Cardiac fibroblast (primary cell): Measurements from ENCODE around the gene TJP2.

Experiments used
- DNase-seq, 2 donors: peaks; one replicate each; pipeline versions ENCODE4 v3.0.0 to v3.0.0-alpha.2; 2010; ENCODE audit warnings: low read depth in 2 of 2
- H3K4me3 ChIP-seq, 2 donors: replicated peaks in 1 of 2; 1 replicate in 1 of 2; 2 replicates in 1 of 2; pipeline ENCODE4 v1.5.1; 2011; ENCODE audit warnings: low read depth in 2 of 2, low read length in 2 of 2, mild to moderate bottlenecking in 2 of 2, moderate library complexity in 1 of 2
- CTCF ChIP-seq: IDR thresholded peaks from one replicate; pipeline ENCODE4 v1.5.1; 2011; ENCODE audit warnings: low read depth, mild to moderate bottlenecking, low read length, inconsistent platforms

The TJP2 gene

GRCh38 chr9:69279733-69280132 is 105.7 kb downstream of the TJP2 start:
- no peak for DNase-seq
- no peak for TF ChIP-seq CTCF
- no peak overlapping the region for H3K4me3 ChIP-seq

DNA sequence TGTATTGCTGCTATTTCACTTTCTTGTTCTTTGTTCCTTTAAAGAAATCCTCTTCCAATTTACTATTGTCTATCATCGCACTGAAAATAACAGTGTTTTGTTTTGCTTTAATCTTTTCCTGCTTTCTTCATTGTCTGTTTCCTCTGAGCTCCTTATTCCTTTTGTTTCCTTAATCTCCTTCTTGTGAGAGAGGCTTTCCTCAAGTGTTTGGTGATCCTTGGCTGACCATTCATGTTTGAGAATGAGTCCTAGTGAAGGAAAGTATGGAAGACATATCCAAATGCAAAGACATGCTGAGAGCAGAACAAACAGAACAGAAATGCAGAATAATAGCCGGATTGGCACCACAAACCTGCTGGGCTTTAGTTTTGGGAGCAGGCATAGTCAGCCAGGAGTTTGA is 108.9 kb downstream of the TJP2 start:
- no peak for DNase-seq
- H3K4me3 ChIP-seq = no peak overlapping the region
- no peak for TF ChIP-seq CTCF

DNA sequence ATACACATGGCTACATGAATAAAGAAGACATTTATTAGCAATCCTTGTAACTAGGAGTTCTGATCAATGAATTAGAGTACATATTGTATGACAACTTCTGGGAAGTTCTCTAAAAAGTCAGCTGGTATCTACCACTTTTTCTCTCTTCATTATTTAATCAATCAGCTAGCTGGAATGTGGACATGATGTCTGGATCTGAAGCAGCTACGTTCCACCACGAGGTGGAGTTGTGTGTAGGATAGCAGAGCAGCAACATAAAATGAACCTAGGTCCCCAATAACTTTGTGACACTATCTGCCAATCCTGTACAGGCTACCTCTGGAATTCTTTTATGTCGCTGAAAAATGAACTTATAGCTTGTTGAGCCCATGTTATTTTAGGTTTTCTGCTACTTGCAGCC is 118.0 kb downstream of the TJP2 start:
- no peak overlapping the region for H3K4me3 ChIP-seq
- TF ChIP-seq CTCF = no peak
- no peak for DNase-seq

- no peak for TF ChIP-seq CTCF
- H3K4me3 ChIP-seq = no peak overlapping the region
- no peak for DNase-seq
These were observed 119.1 kb downstream of the TJP2 start for GRCh38 chr9:69293156-69293555.

- peak in 1 of 2 donors; percentile 26 for DNase-seq
- no peak overlapping the region for H3K4me3 ChIP-seq
- TF ChIP-seq CTCF = no peak
These were observed 121.9 kb downstream of the TJP2 start for GRCh38 chr9:69295872-69296552.

DNA sequence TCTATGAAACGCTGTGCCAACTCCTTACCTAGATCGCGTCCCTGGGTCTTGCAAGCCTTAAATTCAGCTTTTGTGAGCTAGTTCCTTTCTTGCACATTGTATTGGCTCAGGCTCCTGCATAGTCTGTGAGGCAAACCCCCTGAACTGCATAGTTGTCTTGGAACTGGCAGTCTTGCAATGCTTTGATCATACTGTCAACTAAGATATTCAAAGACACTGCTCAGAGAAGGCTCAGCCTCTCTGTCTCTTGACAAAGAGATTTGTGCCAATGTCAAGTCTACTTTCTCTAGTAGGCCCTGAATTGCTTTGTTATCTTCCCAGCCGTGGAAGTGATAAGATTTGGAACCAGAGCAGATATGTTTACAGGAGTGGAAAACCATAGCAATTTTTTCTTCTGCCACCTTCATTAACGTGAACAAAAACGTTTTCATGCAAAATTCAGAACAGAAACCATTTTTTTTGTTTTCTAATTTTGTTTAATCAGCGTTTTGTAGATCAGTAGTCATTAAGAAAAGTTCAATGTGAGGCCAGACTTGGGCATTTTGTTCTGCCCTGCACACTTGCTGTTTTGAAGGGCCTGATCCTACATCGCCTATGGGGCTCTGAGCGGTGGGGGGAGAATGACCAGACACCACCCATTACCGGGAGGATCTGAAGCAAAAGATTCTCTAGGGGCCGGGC is 123.4 kb downstream of the TJP2 start:
- DNase-seq = no peak
- TF ChIP-seq CTCF = no peak

GRCh38 chr9:69299315-69299714 is 125.2 kb downstream of the TJP2 start:
- no peak for TF ChIP-seq CTCF
- H3K4me3 ChIP-seq = no peak overlapping the region
- DNase-seq = no peak

More for the DNA sequence above, 123.4 kb downstream of the TJP2 start:
- no peak overlapping the region for H3K4me3 ChIP-seq
